Epidermal melanocyte (primary cell): Measurements from ENCODE around the gene BOC.

Experiments
- DNase-seq: peaks from one replicate; pipeline ENCODE4 v3.0.0; 2011; ENCODE audit warnings: low spot score; ENCODE audit not compliant: insufficient read length

Gene BOC

GRCh38 chr3:113247675-113248458 is 36.5 kb downstream of the BOC start:
- DNase-seq = no peak

DNA sequence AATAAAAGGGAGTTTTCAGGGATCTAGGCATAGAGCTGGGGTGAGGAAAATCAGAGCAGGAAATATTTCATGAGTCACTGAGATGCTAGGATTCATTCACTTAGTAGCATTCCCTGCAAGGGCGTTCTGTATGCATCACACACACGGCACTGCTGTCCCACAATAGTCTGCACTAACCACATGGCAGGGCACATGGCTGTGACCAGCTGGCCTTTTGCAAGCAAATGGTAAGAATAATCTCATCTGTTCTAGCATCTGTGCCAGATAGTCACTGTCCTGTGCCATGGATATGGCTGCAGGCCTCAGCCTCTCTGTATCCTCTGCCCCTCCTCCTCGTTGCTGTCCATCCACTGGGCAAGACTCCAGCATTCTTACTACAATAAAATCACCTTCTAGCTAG is 37.8 kb downstream of the BOC start:
- DNase-seq = no peak

GRCh38 chr3:113249601-113250000 is 38.2 kb downstream of the BOC start:
- DNase-seq = no peak

DNA sequence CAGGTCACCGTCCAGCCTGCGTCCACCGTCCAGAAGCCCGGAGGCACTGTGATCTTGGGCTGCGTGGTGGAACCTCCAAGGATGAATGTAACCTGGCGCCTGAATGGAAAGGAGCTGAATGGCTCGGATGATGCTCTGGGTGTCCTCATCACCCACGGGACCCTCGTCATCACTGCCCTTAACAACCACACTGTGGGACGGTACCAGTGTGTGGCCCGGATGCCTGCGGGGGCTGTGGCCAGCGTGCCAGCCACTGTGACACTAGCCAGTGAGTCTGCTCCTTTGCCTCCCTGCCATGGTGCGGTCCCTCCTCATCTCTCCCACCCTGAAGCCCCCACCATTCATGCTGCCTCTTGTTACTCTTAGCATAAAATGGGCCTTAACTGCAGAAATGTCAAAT is 39.2 kb downstream of the BOC start:
- no peak for DNase-seq

DNA sequence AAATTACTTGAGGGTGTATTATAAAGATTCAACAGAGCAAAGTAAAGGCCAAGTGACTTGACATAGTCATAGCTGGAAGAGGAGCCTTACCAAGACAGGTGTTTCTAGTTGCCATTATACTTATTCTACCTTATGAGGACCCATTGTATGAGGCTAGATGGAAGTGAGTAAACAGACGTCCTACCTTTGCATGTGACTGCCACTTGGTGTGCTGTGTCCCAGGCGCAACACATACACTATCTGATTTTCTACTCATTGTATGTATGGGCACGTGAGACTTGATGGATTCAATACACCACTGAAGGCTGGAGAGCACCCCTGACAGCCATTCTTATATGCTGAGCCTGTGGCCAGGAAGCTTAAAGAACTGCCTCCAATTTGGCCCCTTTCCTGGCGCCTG is 40.5 kb downstream of the BOC start:
- DNase-seq = no peak

- DNase-seq = no peak
Observed at GRCh38 chr3:113252553-113252952, 41.2 kb downstream of the BOC start.

DNA sequence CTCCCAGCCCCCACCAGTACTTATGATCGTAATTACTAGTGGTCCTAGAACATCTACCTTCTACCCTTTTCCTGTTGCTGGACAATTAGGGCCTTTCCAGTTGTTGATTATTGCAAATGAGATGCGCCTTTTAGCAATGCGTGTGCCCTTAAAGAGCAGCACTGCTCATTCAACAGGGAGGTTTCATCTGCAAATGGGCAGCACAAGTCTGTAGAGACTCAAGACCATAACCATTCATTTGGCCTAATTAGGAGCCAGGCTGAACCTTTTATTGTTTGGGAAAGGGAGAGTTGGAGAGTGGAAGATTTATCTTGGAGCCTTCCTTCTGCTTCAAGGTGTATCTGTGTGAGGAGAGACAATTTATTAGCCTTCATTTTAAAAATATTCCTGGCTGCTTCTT is 42.3 kb downstream of the BOC start:
- no peak for DNase-seq

GRCh38 chr3:113254171-113254947 is 43.0 kb downstream of the BOC start:
- DNase-seq = no peak

- no peak for DNase-seq
Observed at GRCh38 chr3:113255100-113255853, 43.9 kb downstream of the BOC start.

GRCh38 chr3:113255854-113256615 is 44.7 kb downstream of the BOC start:
- no peak for DNase-seq

GRCh38 chr3:113258361-113258760 is 47.0 kb downstream of the BOC start:
- DNase-seq = no peak

GRCh38 chr3:113259196-113259595 is 47.8 kb downstream of the BOC start:
- DNase-seq = no peak

DNA sequence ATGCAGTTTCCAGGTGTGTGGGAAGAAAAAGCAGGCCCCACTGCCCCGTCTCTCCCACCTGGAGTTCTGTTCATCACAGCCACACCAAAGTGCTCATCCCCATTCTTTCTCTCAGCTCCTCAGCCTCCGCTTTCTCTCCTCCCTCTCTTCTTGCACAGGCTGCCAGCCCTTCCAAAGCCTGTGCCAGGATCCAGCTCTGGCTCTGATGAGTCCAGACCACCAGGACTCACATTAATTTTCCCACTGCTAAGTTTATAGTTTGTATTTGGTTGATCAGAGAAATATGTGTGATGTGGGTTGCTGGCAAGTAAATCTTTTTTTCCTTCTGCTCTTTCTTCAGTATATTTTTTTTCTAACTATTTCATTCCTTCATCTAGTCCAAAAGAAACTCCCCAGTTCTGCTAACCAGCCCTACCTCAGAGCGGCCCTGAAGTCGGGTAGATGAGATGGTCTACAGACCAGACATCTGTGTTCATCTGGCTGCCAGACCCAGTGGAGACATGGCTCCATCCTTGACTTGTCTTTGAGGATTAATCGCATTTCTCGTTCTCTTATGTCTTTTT is 49.8 kb downstream of the BOC start:
- no peak for DNase-seq

DNA sequence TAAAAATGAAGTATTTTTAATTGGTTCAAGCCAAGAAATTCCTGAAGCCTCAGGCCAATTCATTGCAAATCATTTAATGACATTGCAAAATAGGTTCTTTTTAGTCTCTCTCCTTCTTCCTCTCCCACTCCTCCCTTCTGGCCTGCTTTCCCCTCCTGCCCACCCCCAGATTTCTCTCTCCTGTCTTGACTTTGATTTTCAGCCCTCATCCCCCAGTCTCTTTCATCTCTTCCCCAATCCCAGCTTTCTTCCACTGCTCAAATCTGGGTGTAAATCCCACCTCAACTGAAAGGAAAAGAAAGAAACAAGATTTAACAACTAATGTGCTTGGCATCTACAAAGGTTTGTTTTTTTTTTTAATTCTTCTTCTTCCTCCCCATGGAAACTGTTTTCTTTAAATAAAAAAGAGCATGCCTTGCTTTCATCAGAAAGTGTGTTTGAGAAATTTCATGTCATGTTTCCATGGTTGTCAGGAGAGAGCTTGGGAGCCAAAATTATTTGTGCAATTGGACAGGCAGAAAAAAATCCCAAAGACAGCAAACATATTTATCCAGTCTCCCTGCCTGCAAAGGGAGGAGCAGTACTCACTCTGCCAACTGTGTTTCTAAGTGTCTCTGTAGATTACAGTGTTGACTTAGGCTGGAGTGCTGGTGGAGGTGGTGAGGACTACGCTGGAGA is 50.4 kb downstream of the BOC start:
- DNase-seq = no peak

- DNase-seq = no peak
Observed at GRCh38 chr3:113262304-113262665, 50.9 kb downstream of the BOC start.

- no peak for DNase-seq
Observed at GRCh38 chr3:113263020-113263419, 51.7 kb downstream of the BOC start.

DNA sequence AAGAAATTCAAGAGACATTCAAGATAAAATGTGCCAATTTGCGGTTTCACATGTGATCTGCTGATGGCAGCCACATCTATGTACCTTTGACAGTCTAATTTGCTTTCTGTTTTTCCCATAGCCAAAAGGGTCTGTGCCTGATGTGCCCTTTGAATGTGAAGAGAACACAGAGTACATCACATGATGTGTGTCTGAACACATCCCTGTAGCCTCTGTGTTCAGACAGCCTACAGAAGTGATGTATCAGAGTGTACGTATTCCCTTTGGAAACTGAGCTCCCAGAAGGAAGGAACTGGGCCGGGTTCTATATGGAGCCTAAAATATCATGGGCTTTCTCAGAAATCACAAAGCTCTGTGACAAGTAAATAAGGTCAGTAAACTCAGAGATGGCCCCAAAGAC is 52.4 kb downstream of the BOC start:
- no peak for DNase-seq

DNA sequence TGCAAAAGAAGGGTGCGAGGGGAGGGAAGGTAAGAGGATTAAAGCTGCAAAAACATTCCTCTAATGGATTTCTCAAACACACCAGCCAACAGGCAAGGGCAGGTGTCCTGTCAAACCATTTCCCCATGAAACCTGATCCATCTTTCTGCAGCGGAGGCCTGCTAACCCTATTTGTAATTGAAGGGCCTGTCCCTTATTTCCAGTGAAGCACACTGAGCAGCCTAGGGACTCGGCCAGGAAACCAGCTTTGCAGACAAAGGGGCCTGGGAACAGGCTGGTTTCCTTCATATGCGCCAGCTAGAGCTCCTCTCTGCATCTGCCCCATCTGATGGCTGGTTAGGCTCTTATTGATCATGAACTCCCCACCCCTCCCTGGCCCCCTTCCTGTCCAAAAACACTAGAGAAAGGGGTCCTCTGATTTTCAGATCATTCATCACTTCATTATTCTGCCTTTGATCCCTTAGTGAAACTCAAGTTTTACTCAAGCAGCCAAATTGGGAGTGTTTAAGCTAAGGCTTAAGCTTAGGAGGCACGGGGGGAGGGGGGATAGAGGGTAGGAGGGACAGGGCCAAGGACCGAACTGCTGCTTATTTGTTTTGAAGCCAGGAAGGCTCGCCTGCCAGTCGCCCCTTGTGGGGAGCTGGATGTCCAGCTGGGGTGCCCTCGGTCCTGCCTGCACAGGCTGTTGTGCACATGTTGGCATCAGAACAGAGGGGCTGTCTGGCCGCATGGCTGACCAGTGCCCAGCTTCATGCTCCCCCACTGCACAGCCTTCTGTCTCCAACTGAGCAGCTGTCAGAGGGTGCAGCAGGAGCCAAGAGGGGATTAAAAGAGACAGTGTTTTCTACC is 53.1 kb downstream of the BOC start:
- DNase-seq = no peak

DNA sequence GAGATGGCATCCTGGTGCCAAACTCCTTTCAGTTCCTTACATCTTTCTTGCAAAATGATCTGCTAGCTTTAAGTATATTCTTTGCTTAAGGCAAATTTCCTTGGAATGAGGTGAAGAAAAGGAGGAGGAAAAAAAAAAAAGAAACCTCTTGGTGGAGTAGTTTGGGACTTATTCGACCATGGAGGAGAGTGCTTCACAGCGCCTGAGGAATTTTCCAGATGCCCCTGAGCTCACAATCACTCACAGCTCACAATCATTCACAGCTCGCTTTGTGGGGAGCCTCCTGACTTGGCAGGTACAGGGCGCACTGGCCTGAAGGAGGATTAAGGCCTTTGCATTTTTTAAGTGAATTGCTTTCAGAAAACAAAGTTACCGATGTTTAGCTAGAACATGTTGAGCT is 53.9 kb downstream of the BOC start:
- no peak for DNase-seq

GRCh38 chr3:113266738-113267137 is 55.4 kb downstream of the BOC start:
- no peak for DNase-seq
